DND-41 (cell line): ENCODE measurements around the gene RIOX2.
"Not testable (repeated sequence)": the region's sequence is repeated elsewhere in the genome, so short reads cannot be mapped to it uniquely, and the experiment has no call there.

Source experiments
- ATAC-seq: fragments of 200-7000 bp; cut with Tn5 transposase; 3 replicates; pipeline ENCODE4 v1.9.1; 2021; ENCODE audit warnings: low read depth; ENCODE audit not compliant: insufficient read depth
- DNase-seq: peaks from one replicate; pipeline ENCODE4 v3.0.0-alpha.2; 2020
- H2AFZ ChIP-seq: 2 replicates; pipeline ENCODE4 v1.6.0; 2012; ENCODE audit warnings: low read depth, low read length
- H3K27ac ChIP-seq: 2 replicates; pipeline ENCODE4 v1.5.1; 2012; ENCODE audit warnings: low read length, inconsistent platforms
- H3K27me3 ChIP-seq: fragments of 200-600 bp; sonication (generic); 2 replicates; pipeline ENCODE4 v1.6.0; 2012; ENCODE audit warnings: low read length, mild to moderate bottlenecking, inconsistent platforms; ENCODE audit not compliant: insufficient read depth, poor library complexity
- H3K36me3 ChIP-seq: 2 replicates; pipeline ENCODE4 v1.5.1; 2012; ENCODE audit warnings: low read length, inconsistent platforms; ENCODE audit not compliant: insufficient read depth
- H3K4me1 ChIP-seq: 2 replicates; pipeline ENCODE4 v1.5.1; 2012; ENCODE audit warnings: mild to moderate bottlenecking, low read length; ENCODE audit not compliant: insufficient read depth
- H3K4me2 ChIP-seq: 2 replicates; pipeline ENCODE4 v1.6.0; 2012; ENCODE audit warnings: mild to moderate bottlenecking, moderate library complexity, low read length, inconsistent platforms; ENCODE audit not compliant: insufficient read depth
- H3K4me3 ChIP-seq, 2 experiments: fragments of 200-600 bp in 1 of 2; shearing (Covaris generic) in 1 of 2; 2 replicates each; pipeline ENCODE4 v1.5.1; 2012 to 2016; ENCODE audit warnings: inconsistent platforms in 2 of 2, low read length in 2 of 2, mild to moderate bottlenecking in 2 of 2, low read depth in 1 of 2, moderate library complexity in 1 of 2
- H3K79me2 ChIP-seq: 2 replicates; pipeline ENCODE4 v1.6.0; 2012; ENCODE audit warnings: low read length, inconsistent platforms; ENCODE audit not compliant: insufficient read depth
- H3K9ac ChIP-seq: 2 replicates; pipeline ENCODE4 v1.6.0; 2012; ENCODE audit warnings: low read depth, mild to moderate bottlenecking, inconsistent platforms, low read length, moderate library complexity
- H3K9me3 ChIP-seq: 2 replicates; pipeline ENCODE4 v1.5.1; 2012; ENCODE audit warnings: low read length, moderate library complexity, mild to moderate bottlenecking, inconsistent platforms; ENCODE audit not compliant: insufficient read depth, severe bottlenecking
- H4K20me1 ChIP-seq: 2 replicates; pipeline ENCODE4 v1.6.0; 2012; ENCODE audit warnings: low read length; ENCODE audit not compliant: insufficient read depth
- CTCF ChIP-seq: IDR thresholded peaks from 2 replicates; pipeline ENCODE4 v1.5.1; 2012; ENCODE audit warnings: borderline replicate concordance, low read length, moderate library complexity, mild to moderate bottlenecking; ENCODE audit not compliant: poor library complexity, severe bottlenecking; ENCODE audit errors: extremely low read depth
- EZH2 ChIP-seq: IDR thresholded peaks from 3 replicates; pipeline ENCODE4 v1.6.1; 2012; ENCODE audit warnings: borderline replicate concordance, low read depth, mild to moderate bottlenecking, moderate library complexity, low read length, inconsistent platforms; ENCODE audit not compliant: severe bottlenecking

RIOX2 gene

DNA sequence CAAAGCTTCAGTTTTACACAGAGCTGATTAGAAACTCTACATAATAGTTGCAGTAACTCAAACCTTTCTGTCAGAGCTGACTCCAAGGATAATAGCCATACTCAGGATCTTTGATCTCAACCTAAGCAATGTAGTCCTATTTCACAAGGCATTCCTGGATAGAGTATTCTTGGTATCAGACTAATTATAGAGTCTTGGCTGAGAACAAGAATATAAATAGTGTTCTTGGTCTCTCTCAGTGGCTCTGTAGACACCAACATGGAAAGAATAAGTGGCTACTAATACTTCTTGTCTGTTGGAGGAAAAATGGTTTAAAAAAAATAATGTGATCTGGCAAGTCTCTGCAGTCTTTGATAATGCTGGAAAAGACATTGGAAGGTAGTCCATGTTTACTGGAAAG, 55.7 kb downstream of the RIOX2 start:
- peaks cover 13% of the 10 kb centered on the region for H3K4me1 ChIP-seq
- ATAC-seq: no peak
- peaks cover 41% of the 10 kb centered on the region for H3K36me3 ChIP-seq
- H3K27me3 ChIP-seq: no peaks in the 10 kb centered on the region
- no peaks in the 10 kb centered on the region for H4K20me1 ChIP-seq
- no peak for TF ChIP-seq EZH2
- no peak for TF ChIP-seq CTCF
- H3K9me3 ChIP-seq: no peaks in the 10 kb centered on the region
- DNase-seq: no peak
- H3K27ac ChIP-seq: no peak overlapping the region
- no peak overlapping the region for H3K4me2 ChIP-seq
- no peak overlapping the region for H2AFZ ChIP-seq
- H3K79me2 ChIP-seq: no peaks in the 10 kb centered on the region
- H3K4me3 ChIP-seq: no peak overlapping the region
- no peak overlapping the region for H3K9ac ChIP-seq

DNA sequence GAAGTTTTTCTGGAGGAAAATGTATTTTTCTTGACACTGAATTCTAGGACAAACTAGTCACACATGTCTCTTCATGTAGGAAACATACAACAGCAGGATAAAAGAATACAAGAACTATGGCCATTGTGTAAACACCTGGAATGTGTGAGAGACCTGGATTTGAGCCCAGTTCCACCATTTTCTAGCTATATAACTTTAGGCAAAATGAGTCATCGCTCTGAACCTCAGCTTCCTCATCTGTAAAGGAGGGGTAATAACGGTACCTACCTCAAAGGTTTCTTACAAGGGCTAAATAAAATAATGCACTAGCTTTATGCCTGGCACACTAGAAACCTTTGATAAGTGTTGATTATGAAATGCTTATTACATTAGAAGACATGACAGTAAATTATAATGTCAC, 57.8 kb downstream of the RIOX2 start:
- DNase-seq (no peak), ATAC-seq (no peak)
- Histone ChIP-seq H3K9ac (no peak overlapping the region), H3K9me3 (no peaks in the 10 kb centered on the region), H2AFZ (no peak overlapping the region), H3K4me3 (no peak overlapping the region), H3K79me2 (no peaks in the 10 kb centered on the region), H4K20me1 (no peaks in the 10 kb centered on the region), H3K36me3 (peaks cover 41% of the 10 kb centered on the region), H3K27me3 (no peaks in the 10 kb centered on the region), H3K27ac (no peak overlapping the region), H3K4me1 (peaks cover 26% of the 10 kb centered on the region), H3K4me2 (no peak overlapping the region)
- TF ChIP-seq EZH2 (no peak), CTCF (no peak)

- Histone ChIP-seq H4K20me1 (no peaks in the 10 kb centered on the region), H3K4me1 (peaks cover 26% of the 10 kb centered on the region), H3K4me3 (peak overlapping the region in 1 of 2 experiments; percentile 64; a peak in 1 of 4 replicates), H2AFZ (peak overlapping the region; percentile 74), H3K36me3 (peaks cover 26% of the 10 kb centered on the region), H3K4me2 (peak overlapping the region; percentile 59), H3K9ac (peak overlapping the region; percentile 66), H3K79me2 (no peaks in the 10 kb centered on the region), H3K9me3 (no peaks in the 10 kb centered on the region), H3K27me3 (no peaks in the 10 kb centered on the region), H3K27ac (peak overlapping the region; percentile 92)
- ATAC-seq (peak; percentile 10; the same call in 1 of the 3 replicates), DNase-seq (no peak)
- TF ChIP-seq CTCF (no peak), EZH2 (no peak)
These were observed 60.8 kb downstream of the RIOX2 start for GRCh38 chr3:97911459-97911858.

- peak overlapping the region; percentile 17 to 64; a peak in 3 of 4 replicates for H3K4me3 ChIP-seq
- TF ChIP-seq EZH2 (no peak), CTCF (no peak)
- H3K9me3 ChIP-seq: no peaks in the 10 kb centered on the region
- DNase-seq: peak; percentile 61
- peaks cover 26% of the 10 kb centered on the region for H3K4me1 ChIP-seq
- H3K27me3 ChIP-seq: no peaks in the 10 kb centered on the region
- H3K79me2 ChIP-seq: no peaks in the 10 kb centered on the region
- H3K36me3 ChIP-seq: peaks cover 21% of the 10 kb centered on the region
- peak overlapping the region; percentile 59 for H3K4me2 ChIP-seq
- peak overlapping the region; percentile 92 for H3K27ac ChIP-seq
- peak overlapping the region; percentile 66 for H3K9ac ChIP-seq
- ATAC-seq: peak; percentile 93
- H2AFZ ChIP-seq: peak overlapping the region; percentile 74
- H4K20me1 ChIP-seq: no peaks in the 10 kb centered on the region
These were observed 61.3 kb downstream of the RIOX2 start for GRCh38 chr3:97910931-97911351.

DNA sequence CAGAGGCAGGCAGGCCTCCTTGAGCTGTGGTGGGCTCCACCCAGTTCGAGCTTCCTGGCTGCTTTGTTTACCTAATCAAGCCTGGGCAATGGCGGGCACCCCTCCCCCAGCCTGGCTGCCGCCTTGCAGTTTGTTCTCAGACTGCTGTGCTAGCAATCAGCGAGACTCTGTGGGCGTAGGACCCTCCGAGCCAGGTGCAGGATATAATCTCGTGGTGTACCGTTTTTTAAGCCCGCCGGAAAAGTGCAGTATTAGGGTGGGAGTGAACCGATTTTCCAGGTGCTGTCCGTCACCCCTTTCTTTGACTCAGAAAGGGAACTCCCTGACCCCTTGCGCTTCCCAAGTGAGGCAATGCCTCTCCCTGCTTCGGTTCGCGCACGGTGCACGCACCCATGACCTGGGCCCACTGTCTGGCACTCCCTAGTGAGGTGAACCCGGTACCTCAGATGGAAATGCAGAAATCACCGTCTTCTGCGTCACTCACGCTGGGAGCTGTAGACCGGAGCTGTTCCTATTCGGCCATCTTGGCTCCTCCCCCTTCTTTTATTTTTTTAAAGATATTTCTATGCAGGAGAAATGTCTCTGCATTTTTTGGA, 61.9 kb downstream of the RIOX2 start:
- H2AFZ ChIP-seq: peak overlapping the region; percentile 74

More for the DNA sequence above, 61.9 kb downstream of the RIOX2 start:
- H3K27me3 ChIP-seq, H4K20me1 ChIP-seq, H3K79me2 ChIP-seq, H3K9me3 ChIP-seq: not testable (repeated sequence)
- peak overlapping the region; percentile 66 for H3K9ac ChIP-seq
- peaks cover 26% of the 10 kb centered on the region for H3K4me1 ChIP-seq
- H3K27ac ChIP-seq: peak overlapping the region; percentile 92
- peak; percentile 63 for ATAC-seq
- peak; percentile 88 for DNase-seq
- peak overlapping the region; percentile 59 for H3K4me2 ChIP-seq
- H3K4me3 ChIP-seq: peak overlapping the region; percentile 17 to 64; a peak in 3 of 4 replicates
- H3K36me3 ChIP-seq: peaks cover 18% of the 10 kb centered on the region
